ENCODE data around the gene FIBCD1. TPM values are rescaled to one million over a fixed set of nuclear protein-coding genes. Genes with fewer than 3 reads are reported as not detected.

Gene FIBCD1, protein sequence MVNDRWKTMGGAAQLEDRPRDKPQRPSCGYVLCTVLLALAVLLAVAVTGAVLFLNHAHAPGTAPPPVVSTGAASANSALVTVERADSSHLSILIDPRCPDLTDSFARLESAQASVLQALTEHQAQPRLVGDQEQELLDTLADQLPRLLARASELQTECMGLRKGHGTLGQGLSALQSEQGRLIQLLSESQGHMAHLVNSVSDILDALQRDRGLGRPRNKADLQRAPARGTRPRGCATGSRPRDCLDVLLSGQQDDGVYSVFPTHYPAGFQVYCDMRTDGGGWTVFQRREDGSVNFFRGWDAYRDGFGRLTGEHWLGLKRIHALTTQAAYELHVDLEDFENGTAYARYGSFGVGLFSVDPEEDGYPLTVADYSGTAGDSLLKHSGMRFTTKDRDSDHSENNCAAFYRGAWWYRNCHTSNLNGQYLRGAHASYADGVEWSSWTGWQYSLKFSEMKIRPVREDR
- not detected for total RNA-seq

DNA sequence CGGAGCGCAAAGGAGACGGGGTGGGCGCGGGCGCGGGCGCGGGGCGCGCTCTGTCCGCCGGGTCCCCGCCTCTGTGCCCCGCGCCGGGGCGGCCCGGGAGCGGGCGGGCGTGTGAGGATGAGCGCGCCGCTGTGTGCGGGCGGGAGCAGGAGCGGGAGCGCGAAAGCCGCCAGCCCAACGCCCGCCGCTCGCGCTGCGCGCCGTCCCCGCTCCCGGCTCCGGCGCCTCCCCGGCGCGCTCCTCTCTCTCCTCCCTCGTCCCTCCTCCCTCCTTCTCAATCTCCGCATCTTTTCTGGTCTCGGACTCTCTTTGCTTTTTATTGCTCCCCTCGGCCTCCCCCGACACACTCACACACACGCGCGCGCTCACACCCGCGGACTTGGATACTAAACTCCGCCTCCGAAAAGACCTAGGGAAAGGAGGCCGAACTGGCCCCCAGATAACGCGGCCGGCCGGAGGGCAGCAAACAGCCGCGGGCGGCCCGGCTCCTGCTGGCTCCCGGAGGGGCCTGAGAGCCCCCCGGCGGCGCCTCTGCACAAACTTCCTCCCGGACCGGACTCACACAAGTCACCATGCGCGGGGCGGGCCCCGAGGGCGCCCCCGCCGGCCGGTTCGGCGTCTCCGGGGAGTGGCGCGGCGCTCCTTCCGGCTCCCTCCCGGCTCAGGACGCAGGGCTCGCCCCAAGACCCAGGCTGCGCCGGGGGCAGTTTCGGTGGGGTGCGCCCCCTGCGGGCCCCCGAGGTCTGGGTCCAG lies at the start of gene FIBCD1:
Gene FIBCD1, minus strand, starts transcription at position 596 of the 753 bp plus-strand sequence. CDS start 640 bp downstream, outside the sequence.
- Mint-ChIP-seq H3K27me3 (peaks cover 60% of the 10 kb centered on the region), H3K36me3 (no peaks in the 10 kb centered on the region), H3K4me3 (peak within 1 kb of the TSS; percentile 65), H3K9me3 (ENCODE audit: low read depth) (no peaks in the 10 kb centered on the region), H3K27ac (no peak within 1 kb of the TSS), H3K4me1 (peaks cover 10% of the 10 kb centered on the region)
- CTCF ChIA-PET, result interaction anchor here (1.0 to 1.6 kb wide), 2 partner anchors 69 to 72 kb away, joined by 6 to 7 read pairs; no protein-coding TSS in a partner anchor
- DNase-seq (peak; percentile 45), ATAC-seq (peak; percentile 63)

GRCh38 chr9:130988400-130988747 lies 49.3 kb upstream of the FIBCD1 start:
- no peak for DNase-seq
- no peak overlapping the region for H3K27ac Mint-ChIP-seq
- H3K4me3 Mint-ChIP-seq, result no peak overlapping the region
- no peaks in the 10 kb centered on the region for H3K36me3 Mint-ChIP-seq
- H3K9me3 Mint-ChIP-seq (ENCODE audit: low read depth), result no peaks in the 10 kb centered on the region
- no peaks in the 10 kb centered on the region for H3K4me1 Mint-ChIP-seq
- no peaks in the 10 kb centered on the region for H3K27me3 Mint-ChIP-seq
- CTCF ChIA-PET, result interaction anchor here (2.5 kb wide), 1 partner anchor 10 kb away, joined by 7 read pairs; no protein-coding TSS in a partner anchor
- no peak for ATAC-seq

DNA sequence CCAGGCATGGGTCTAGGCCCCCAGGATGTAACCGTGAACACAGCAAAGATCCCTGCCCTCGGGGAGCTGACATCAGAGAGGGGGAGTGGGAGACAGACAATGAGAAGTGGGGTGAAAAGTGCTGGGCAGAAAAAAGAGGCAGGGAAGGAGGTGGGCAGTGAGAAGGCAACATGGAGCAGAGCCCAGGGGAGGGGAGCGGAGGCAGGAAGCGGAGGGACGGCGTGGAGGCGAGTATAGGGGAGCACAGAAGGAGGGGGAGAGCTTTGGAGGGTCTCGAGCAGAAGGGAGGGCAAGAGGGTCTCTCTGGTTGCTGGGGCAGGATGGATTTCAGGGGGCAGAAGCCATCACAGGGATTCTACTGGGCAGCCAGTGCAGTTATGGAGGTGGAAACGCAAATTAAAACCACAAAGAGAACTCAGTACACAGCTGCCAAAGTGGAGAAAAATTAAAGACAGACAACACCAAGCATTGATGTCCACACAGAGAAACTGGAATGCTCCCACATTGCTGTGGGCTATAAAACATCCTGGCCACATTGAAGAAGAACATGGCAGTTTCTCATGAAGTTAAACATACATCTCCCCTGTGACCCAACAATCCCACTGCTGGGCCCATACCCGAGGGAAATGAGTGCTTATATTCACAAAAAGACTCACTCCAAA lies 48.8 kb upstream of the FIBCD1 start:
- CTCF ChIA-PET, result interaction anchor here (2.5 kb wide), 1 partner anchor 10 kb away, joined by 7 read pairs; no protein-coding TSS in a partner anchor
- H3K27me3 Mint-ChIP-seq, result no peaks in the 10 kb centered on the region
- H3K9me3 Mint-ChIP-seq (ENCODE audit: low read depth), result no peaks in the 10 kb centered on the region
- ATAC-seq (no peak), DNase-seq (no peak)
- H3K4me1 Mint-ChIP-seq, result no peaks in the 10 kb centered on the region
- no peak overlapping the region for H3K27ac Mint-ChIP-seq
- no peak overlapping the region for H3K4me3 Mint-ChIP-seq
- no peaks in the 10 kb centered on the region for H3K36me3 Mint-ChIP-seq

GRCh38 chr9:130987054-130987453 lies 48.0 kb upstream of the FIBCD1 start:
- H3K27ac Mint-ChIP-seq, result no peak overlapping the region
- DNase-seq (no peak), ATAC-seq (no peak)
- no peaks in the 10 kb centered on the region for H3K27me3 Mint-ChIP-seq
- H3K4me1 Mint-ChIP-seq, result no peaks in the 10 kb centered on the region
- H3K36me3 Mint-ChIP-seq, result no peaks in the 10 kb centered on the region
- no peaks in the 10 kb centered on the region for H3K9me3 Mint-ChIP-seq (ENCODE audit: low read depth)
- no peak overlapping the region for H3K4me3 Mint-ChIP-seq
- CTCF ChIA-PET, result interaction anchor here (2.5 kb wide), 1 partner anchor 11 kb away, joined by 7 read pairs; no protein-coding TSS in a partner anchor

GRCh38 chr9:130986356-130986965 lies 47.4 kb upstream of the FIBCD1 start:
- Mint-ChIP-seq H3K9me3 (ENCODE audit: low read depth) (no peaks in the 10 kb centered on the region), H3K4me1 (no peaks in the 10 kb centered on the region)
- CTCF ChIA-PET, result interaction anchor here (2.5 kb wide), 1 partner anchor 12 kb away, joined by 7 read pairs; no protein-coding TSS in a partner anchor

DNA sequence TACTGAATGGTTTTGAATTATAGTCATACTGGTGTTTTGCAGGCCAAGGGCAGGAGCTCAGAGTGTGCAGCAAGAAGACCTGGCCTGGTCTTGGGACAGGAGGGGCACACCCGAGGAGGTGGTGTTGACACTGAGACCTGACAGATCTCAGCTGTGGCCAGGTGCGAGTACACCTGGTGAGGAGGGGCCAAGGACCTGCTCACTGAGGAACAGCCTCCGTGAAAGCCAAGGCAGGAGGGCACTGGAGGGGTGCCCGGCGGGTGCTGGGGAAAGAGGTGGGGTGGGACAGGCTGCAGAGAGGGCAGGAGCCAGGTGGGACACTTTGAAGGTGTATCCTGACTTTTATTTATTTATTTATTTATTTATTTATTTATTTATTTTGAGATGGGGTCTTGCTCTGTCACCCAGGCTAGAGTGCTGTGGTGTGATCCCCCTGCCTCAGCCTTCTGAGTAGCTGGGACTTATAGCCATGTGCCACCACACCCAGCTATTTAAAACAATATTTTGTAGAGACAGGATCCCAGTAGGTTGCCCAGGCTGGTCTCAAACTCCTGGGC lies 46.6 kb upstream of the FIBCD1 start:
- ATAC-seq, result no peak
- Mint-ChIP-seq H3K36me3 (no peaks in the 10 kb centered on the region), H3K9me3 (ENCODE audit: low read depth) (no peaks in the 10 kb centered on the region), H3K4me3 (no peak overlapping the region), H3K4me1 (no peaks in the 10 kb centered on the region), H3K27me3 (no peaks in the 10 kb centered on the region), H3K27ac (no peak overlapping the region)
- DNase-seq, result no peak
- CTCF ChIA-PET, result interaction anchor here (1.8 kb wide), 1 partner anchor 10 kb away, joined by 3 read pairs; no protein-coding TSS in a partner anchor

More at GRCh38 chr9:130986356-130986965, 47.4 kb upstream of the FIBCD1 start:
- no peak overlapping the region for H3K4me3 Mint-ChIP-seq
- H3K27me3 Mint-ChIP-seq, result no peaks in the 10 kb centered on the region
- DNase-seq (no peak), ATAC-seq (no peak)
- H3K27ac Mint-ChIP-seq, result no peak overlapping the region
- H3K36me3 Mint-ChIP-seq, result no peaks in the 10 kb centered on the region

DNA sequence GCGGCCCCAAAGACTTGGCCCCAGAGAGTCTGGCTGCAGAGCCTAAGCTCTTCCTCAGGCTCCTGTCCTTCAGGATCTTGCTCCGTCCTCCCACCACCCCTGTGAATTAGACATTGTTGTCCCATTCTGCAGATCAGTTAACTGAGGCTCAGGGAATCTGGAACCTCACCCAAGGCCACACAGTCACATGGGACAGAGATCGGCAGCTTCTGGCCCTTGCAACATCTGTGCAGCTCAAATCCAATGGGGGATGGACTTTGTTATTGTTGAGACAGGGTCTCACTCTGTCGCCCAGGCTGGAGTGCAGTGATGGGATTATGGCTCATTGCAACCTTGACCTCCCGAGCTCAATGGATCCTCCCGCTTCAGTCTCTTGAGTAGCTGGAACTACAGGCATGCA lies 46.0 kb upstream of the FIBCD1 start:
- Mint-ChIP-seq H3K27me3 (no peaks in the 10 kb centered on the region), H3K4me3 (no peak overlapping the region), H3K36me3 (no peaks in the 10 kb centered on the region), H3K9me3 (ENCODE audit: low read depth) (no peaks in the 10 kb centered on the region), H3K4me1 (no peaks in the 10 kb centered on the region), H3K27ac (no peak overlapping the region)
- CTCF ChIA-PET, result interaction anchor here (1.8 kb wide), 1 partner anchor 10 kb away, joined by 3 read pairs; no protein-coding TSS in a partner anchor
- ATAC-seq, result no peak
- DNase-seq, result no peak

DNA sequence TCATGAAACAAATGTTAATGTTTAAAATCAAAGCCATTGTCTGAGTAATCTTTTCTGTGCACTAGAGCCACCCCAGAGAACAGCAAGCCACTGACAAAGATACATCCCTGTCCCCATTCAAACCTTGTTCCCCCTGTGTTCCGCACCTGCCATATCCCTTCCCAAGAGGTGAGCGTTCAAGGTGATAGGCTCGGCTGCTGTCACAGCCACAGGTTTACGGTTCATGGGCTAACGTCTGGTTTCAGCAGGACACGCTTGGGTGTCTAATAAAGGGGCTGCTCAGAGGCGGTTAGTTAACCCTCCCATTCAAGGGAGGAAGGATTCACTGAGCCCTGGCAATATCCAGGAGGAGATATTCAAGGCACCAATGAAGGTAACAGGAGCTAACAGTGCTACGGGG lies 45.5 kb upstream of the FIBCD1 start:
- H3K27ac Mint-ChIP-seq, result no peak overlapping the region
- H3K4me3 Mint-ChIP-seq, result no peak overlapping the region
- CTCF ChIA-PET, result interaction anchor here (1.8 kb wide), 1 partner anchor 11 kb away, joined by 3 read pairs; no protein-coding TSS in a partner anchor
- DNase-seq (no peak), ATAC-seq (no peak)
- H3K27me3 Mint-ChIP-seq, result no peaks in the 10 kb centered on the region
- no peaks in the 10 kb centered on the region for H3K4me1 Mint-ChIP-seq
- no peaks in the 10 kb centered on the region for H3K9me3 Mint-ChIP-seq (ENCODE audit: low read depth)
- H3K36me3 Mint-ChIP-seq, result no peaks in the 10 kb centered on the region

GRCh38 chr9:130983970-130984369 lies 44.9 kb upstream of the FIBCD1 start:
- no peak overlapping the region for H3K4me3 Mint-ChIP-seq
- H3K27me3 Mint-ChIP-seq, result no peaks in the 10 kb centered on the region
- H3K36me3 Mint-ChIP-seq, result no peaks in the 10 kb centered on the region
- CTCF ChIA-PET, result interaction anchor here (1.8 kb wide), 1 partner anchor 11 kb away, joined by 3 read pairs; no protein-coding TSS in a partner anchor
- no peaks in the 10 kb centered on the region for H3K9me3 Mint-ChIP-seq (ENCODE audit: low read depth)
- H3K4me1 Mint-ChIP-seq, result no peaks in the 10 kb centered on the region
- no peak for ATAC-seq
- DNase-seq, result no peak
- no peak overlapping the region for H3K27ac Mint-ChIP-seq

- CTCF ChIA-PET, result no interaction called here
- Mint-ChIP-seq H3K4me3 (no peak overlapping the region), H3K36me3 (no peaks in the 10 kb centered on the region), H3K27me3 (no peaks in the 10 kb centered on the region), H3K27ac (no peak overlapping the region), H3K4me1 (no peaks in the 10 kb centered on the region), H3K9me3 (ENCODE audit: low read depth) (no peaks in the 10 kb centered on the region)
- DNase-seq (no peak), ATAC-seq (no peak)
These were observed 44.3 kb upstream of the FIBCD1 start for GRCh38 chr9:130983359-130983670.

- Mint-ChIP-seq H3K4me3 (no peak overlapping the region), H3K36me3 (no peaks in the 10 kb centered on the region), H3K4me1 (no peaks in the 10 kb centered on the region), H3K27me3 (no peaks in the 10 kb centered on the region), H3K9me3 (ENCODE audit: low read depth) (no peaks in the 10 kb centered on the region), H3K27ac (no peak overlapping the region)
- ATAC-seq (no peak), DNase-seq (no peak)
- CTCF ChIA-PET, result interaction anchor here (0.6 kb wide), 1 partner anchor 50 kb away, joined by 3 read pairs; no protein-coding TSS in a partner anchor
These were observed 43.8 kb upstream of the FIBCD1 start for GRCh38 chr9:130982636-130983358.

DNA sequence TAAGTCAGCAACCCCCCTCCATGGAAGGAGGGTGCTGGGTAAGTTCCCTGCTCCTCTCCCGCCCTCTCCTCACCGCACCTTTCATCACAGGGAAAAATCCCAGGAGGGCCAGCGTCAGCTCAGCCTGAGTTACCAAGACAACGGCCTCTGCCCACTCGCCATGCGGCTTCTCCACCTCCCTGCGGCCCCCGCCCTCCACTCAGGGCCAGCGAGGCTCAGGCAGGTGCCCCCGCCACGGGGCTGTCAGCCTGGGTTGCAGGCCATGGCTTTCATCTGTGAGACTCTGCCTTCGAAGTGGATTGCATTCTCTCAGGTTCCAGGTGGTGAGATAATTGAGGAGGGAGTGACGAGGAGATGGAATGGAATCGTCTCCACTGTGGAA lies 42.7 kb upstream of the FIBCD1 start:
- CTCF ChIA-PET, result no interaction called here
- Mint-ChIP-seq H3K4me1 (no peaks in the 10 kb centered on the region), H3K9me3 (ENCODE audit: low read depth) (no peaks in the 10 kb centered on the region), H3K27me3 (no peaks in the 10 kb centered on the region), H3K36me3 (no peaks in the 10 kb centered on the region), H3K27ac (no peak overlapping the region), H3K4me3 (no peak overlapping the region)
- no peak for DNase-seq
- ATAC-seq, result no peak
